GM10266 (cell line): ENCODE measurements around the gene CAP2.

Experiments used
- DNase-seq: peaks from one replicate; pipeline ENCODE4 v3.0.0; 2012; ENCODE audit errors: extremely low spot score
- TF ChIP-seq, protein P1 (sequence below): IDR thresholded peaks from 2 replicates; pipeline ENCODE4 v1.5.1; 2012; ENCODE audit warnings: mild to moderate bottlenecking, low read depth; ENCODE audit not compliant: control insufficient read depth, insufficient read depth; ENCODE audit errors: missing control alignments

The CAP2 gene

DNA sequence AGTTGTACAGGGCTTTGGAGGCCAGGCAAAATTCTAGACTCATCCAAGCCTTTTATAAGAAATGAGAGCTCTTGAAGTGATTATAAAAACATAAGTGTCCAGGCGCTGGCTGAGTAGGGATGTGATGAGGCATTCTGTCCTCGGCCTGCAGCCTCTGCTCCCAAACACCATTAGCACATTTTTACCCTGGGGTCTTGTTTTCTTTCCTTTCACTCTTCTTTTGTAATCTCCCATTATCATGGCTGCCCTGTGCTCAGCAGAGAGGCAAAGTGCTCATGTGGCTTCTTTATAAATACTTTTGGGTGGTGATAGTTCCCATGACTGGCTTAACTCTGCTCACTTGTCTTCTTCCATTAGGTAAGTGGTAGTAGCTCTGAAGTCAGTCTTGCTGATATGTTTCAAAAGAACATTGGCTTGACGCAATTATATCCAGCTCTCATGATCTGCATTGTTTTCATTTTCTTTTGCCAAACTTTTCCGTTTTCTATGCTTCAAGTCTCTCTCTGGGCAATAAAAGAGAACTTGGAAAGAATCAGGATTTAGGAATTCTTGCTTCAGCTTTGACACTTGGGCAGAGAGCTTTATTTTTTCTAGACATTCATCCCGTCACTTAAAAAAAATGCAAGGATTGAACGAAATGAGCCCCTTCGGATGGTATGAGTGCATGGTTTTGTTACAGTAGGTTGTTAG, 61.1 kb downstream of the CAP2 start:
- no peak for DNase-seq
- TF ChIP-seq, protein P1, sequence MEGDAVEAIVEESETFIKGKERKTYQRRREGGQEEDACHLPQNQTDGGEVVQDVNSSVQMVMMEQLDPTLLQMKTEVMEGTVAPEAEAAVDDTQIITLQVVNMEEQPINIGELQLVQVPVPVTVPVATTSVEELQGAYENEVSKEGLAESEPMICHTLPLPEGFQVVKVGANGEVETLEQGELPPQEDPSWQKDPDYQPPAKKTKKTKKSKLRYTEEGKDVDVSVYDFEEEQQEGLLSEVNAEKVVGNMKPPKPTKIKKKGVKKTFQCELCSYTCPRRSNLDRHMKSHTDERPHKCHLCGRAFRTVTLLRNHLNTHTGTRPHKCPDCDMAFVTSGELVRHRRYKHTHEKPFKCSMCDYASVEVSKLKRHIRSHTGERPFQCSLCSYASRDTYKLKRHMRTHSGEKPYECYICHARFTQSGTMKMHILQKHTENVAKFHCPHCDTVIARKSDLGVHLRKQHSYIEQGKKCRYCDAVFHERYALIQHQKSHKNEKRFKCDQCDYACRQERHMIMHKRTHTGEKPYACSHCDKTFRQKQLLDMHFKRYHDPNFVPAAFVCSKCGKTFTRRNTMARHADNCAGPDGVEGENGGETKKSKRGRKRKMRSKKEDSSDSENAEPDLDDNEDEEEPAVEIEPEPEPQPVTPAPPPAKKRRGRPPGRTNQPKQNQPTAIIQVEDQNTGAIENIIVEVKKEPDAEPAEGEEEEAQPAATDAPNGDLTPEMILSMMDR = no peak

- DNase-seq = no peak
- TF ChIP-seq, protein P1 = no peak
These were observed 62.5 kb downstream of the CAP2 start for GRCh38 chr6:17455919-17456318.

DNA sequence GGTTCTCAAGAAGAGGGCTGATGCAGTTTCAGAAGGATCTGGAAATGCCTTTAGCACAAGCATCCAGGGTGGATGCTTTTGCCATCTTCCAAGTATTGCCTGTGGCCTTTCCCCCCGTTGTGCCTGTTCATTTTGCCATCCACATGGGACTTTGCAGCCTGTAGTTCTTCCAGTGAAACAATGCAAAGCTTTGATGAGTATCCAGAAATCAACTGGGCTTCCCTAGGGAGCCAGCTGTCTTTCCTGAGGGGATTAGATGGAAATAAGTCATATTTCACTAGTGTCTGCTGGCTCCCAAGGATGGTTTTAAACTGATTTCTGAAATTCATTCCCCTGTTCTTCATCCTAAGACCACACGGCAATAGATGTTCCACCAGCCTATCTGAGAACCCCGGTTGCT, 63.3 kb downstream of the CAP2 start:
- TF ChIP-seq, protein P1 = no peak
- no peak for DNase-seq

DNA sequence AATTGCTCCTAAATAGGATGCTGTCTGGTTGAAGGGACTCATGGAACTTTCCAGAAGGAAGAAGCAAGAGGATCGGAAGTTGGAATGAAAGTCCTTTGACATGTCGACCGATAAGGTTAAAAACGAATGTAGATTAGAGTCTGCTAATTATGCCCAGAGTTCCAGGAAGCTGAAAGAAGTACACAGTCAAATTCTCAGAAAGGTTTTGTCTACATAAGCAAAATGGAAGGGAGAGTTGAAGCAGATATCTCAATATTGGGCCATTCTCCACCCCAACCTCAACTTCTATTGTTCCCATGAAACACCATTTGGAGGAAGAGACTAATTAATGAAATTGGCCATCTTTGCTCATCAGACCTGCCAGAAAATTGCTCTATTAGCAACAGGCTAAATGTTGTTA, 64.0 kb downstream of the CAP2 start:
- TF ChIP-seq, protein P1 = no peak
- DNase-seq = no peak

- TF ChIP-seq, protein P1 = no peak
- DNase-seq = no peak
These were observed 64.6 kb downstream of the CAP2 start for GRCh38 chr6:17457956-17458355.

DNA sequence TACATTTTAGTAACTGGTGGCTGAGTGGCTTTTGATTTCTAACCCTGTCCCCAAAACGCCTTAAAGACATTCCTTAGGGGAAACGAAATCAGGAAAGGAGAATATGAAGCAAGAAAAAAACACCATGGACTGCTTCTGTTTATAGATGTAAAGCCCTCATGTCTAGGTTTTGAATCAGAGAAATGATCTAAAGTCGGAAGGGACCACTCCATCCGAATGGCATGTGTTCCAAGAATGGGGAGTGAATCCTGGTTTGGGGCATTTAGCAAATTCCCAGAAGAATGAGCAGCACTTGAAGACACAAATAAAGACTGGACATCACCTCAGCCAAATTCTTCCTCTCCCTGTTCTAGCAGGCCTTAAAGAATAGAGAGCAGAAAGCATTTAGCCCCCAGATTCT, 65.6 kb downstream of the CAP2 start:
- TF ChIP-seq, protein P1 = no peak
- DNase-seq = no peak

DNA sequence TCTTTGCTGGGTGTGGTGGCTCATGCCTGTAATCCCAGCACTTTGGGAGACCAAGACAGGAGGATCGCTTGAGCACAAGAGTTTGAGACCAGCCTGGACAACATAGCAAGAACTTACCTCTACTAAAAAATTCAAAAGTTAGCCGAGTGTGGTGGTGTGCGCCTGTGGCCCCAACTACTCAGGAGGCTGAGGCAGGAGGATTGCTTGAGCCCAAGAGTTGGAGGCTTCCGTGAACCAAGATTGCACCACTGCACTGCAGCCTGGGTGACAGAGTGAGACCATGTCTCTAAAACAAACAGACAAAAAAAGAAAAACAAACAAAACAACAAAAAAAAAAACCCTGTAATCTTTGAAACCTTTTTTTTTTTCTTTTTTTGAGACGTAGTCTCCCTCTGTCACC, 67.5 kb downstream of the CAP2 start:
- TF ChIP-seq, protein P1 = no peak
- DNase-seq = no peak
